ENCODE results near the gene ASCC1.

DNA sequence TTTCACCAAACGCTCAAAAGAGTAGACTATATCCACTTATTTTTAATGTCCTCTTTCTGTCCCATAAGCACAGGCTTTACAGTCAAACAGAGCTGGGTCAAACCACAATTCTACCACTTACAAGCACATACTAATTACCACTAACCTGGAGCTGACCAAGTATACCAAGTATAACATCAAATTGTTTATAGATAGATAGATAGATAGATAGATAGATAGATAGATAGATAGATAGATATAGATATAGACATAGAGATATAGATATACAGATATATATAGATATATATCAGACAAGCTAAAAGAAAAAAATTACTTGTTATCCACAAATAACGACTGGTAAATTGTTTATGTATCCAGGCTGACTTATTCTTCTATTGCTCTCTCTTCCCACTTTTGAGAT, 75.2 kb downstream of the ASCC1 start:
- TF ChIP-seq, protein P1, sequence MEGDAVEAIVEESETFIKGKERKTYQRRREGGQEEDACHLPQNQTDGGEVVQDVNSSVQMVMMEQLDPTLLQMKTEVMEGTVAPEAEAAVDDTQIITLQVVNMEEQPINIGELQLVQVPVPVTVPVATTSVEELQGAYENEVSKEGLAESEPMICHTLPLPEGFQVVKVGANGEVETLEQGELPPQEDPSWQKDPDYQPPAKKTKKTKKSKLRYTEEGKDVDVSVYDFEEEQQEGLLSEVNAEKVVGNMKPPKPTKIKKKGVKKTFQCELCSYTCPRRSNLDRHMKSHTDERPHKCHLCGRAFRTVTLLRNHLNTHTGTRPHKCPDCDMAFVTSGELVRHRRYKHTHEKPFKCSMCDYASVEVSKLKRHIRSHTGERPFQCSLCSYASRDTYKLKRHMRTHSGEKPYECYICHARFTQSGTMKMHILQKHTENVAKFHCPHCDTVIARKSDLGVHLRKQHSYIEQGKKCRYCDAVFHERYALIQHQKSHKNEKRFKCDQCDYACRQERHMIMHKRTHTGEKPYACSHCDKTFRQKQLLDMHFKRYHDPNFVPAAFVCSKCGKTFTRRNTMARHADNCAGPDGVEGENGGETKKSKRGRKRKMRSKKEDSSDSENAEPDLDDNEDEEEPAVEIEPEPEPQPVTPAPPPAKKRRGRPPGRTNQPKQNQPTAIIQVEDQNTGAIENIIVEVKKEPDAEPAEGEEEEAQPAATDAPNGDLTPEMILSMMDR (conservative IDR thresholded peaks at IDR 0.05 in 1 of 2, IDR thresholded peaks at IDR 0.05 in 1 of 2; ENCODE audit: low read depth in 1 of 2, low read length in 2 of 2): no peak
- no peak for TF ChIP-seq EZH2 (IDR thresholded peaks at IDR 0.05; ENCODE audit: low read length, missing control alignments)
